Keratinocyte (primary cell): ENCODE data around the gene LAMA1. TPM values are rescaled to one million over a fixed set of nuclear protein-coding genes. Genes with fewer than 3 reads are reported as not detected.

Experiments
- DNase-seq: peaks from one replicate; pipeline ENCODE4 v3.0.0-alpha.2; 2011; ENCODE audit warnings: low read depth, missing footprints, low spot score
- FAIRE-seq: peaks from 2 replicates; lab custom pipeline; 2011; peaks lifted over from hg19 to GRCh38; lab: Jason Lieb, UNC
- H2AFZ ChIP-seq: 2 replicates; pipeline ENCODE4 v1.6.0; 2012; ENCODE audit warnings: low read length, control low read depth, inconsistent platforms; ENCODE audit not compliant: control insufficient read depth
- H3K27ac ChIP-seq: 2 replicates; pipeline ENCODE4 v1.5.1; 2011; ENCODE audit warnings: low read length; ENCODE audit not compliant: control insufficient read depth, insufficient read depth
- H3K27me3 ChIP-seq: 3 replicates; pipeline ENCODE4 v1.6.0; 2011; ENCODE audit warnings: low read length; ENCODE audit not compliant: control insufficient read depth, insufficient read depth; ENCODE audit errors: extremely low read depth
- H3K36me3 ChIP-seq, 2 experiments: 2 replicates in 1 of 2; 3 replicates in 1 of 2; pipeline ENCODE4 v1.5.1; 2011; ENCODE audit warnings: low read length in 2 of 2, mild to moderate bottlenecking in 1 of 2; ENCODE audit not compliant: control insufficient read depth in 2 of 2, insufficient read depth in 2 of 2; ENCODE audit errors: extremely low read depth in 1 of 2
- H3K4me1 ChIP-seq: 3 replicates; pipeline ENCODE4 v1.5.1; 2011; ENCODE audit warnings: low read length; ENCODE audit not compliant: control insufficient read depth, insufficient read depth; ENCODE audit errors: extremely low read depth
- H3K4me2 ChIP-seq: 3 replicates; pipeline ENCODE4 v1.6.0; 2011; ENCODE audit warnings: low read depth, low read length; ENCODE audit not compliant: control insufficient read depth, insufficient read depth; ENCODE audit errors: extremely low read depth
- H3K4me3 ChIP-seq, 3 experiments: fragments of 200-600 bp in 1 of 3; sonication (generic) in 1 of 3; 2 replicates in 2 of 3; 3 replicates in 1 of 3; pipeline ENCODE4 v1.5.1; 2011 to 2016; ENCODE audit warnings: low read length in 3 of 3, mild to moderate bottlenecking in 3 of 3, control low read depth in 2 of 3, inconsistent platforms in 1 of 3, low read depth in 1 of 3, mixed read lengths in 1 of 3, mixed run types in 1 of 3, moderate library complexity in 1 of 3; ENCODE audit not compliant: control insufficient read depth in 2 of 3, insufficient read depth in 2 of 3; ENCODE audit errors: extremely low read depth in 1 of 3
- H3K79me2 ChIP-seq: 2 replicates; pipeline ENCODE4 v1.6.0; 2012; ENCODE audit warnings: low read length; ENCODE audit not compliant: control insufficient read depth, insufficient read depth
- H3K9ac ChIP-seq: 3 replicates; pipeline ENCODE4 v1.6.0; 2011; ENCODE audit warnings: low read length; ENCODE audit not compliant: control insufficient read depth, insufficient read depth; ENCODE audit errors: extremely low read depth
- H3K9me1 ChIP-seq: 3 replicates; pipeline ENCODE4 v1.6.0; 2011; ENCODE audit warnings: low read length; ENCODE audit not compliant: control insufficient read depth, insufficient read depth; ENCODE audit errors: extremely low read depth
- H3K9me3 ChIP-seq: 2 replicates; pipeline ENCODE4 v1.5.1; 2012; ENCODE audit warnings: low read depth, low read length; ENCODE audit not compliant: control insufficient read depth
- H4K20me1 ChIP-seq: 3 replicates; pipeline ENCODE4 v1.6.0; 2011; ENCODE audit warnings: low read length; ENCODE audit not compliant: control insufficient read depth, insufficient read depth; ENCODE audit errors: extremely low read depth
- CTCF ChIP-seq, 3 experiments: IDR thresholded peaks in 1 of 3; conservative IDR thresholded peaks in 1 of 3; optimal IDR thresholded peaks in 1 of 3; 2 replicates in 2 of 3; 3 replicates in 1 of 3; pipeline versions ENCODE3 to v1.5.1; 2011; ENCODE audit warnings: low read length in 3 of 3, mild to moderate bottlenecking in 3 of 3, moderate library complexity in 2 of 3, control low read depth in 1 of 3, inconsistent platforms in 1 of 3; ENCODE audit not compliant: insufficient read depth in 2 of 3; ENCODE audit errors: extremely low read depth in 1 of 3
- EZH2 ChIP-seq: IDR thresholded peaks from one replicate; pipeline ENCODE4 v1.6.1; 2012; ENCODE audit warnings: inconsistent platforms, mild to moderate bottlenecking, low read length, moderate library complexity
- dilution Hi-C: fragments of 300-500 bp; cut with MboI; formaldehyde crosslinking; loops from one replicate; pipeline ENCODE4 v1.7.0; 2020; ENCODE audit warnings: low sequenced_read_pairs; ENCODE audit not compliant: extremely low pct_ligation_motif_present
- polyA plus RNA-seq, 5 experiments: library from polyadenylated mRNA; depleted of rRNA in 3 of 5; stranded (reverse) in 3 of 5; stranded (forward) in 1 of 5; unstranded in 1 of 5; fragments of >200 nt; gene quantifications; 1 replicate in 1 of 5; 2 replicates in 3 of 5; 3 replicates in 1 of 5; pipeline versions ENCODE4 v1.2.1 to v1.2.3, GENCODE V29; 2011 to 2012; ENCODE audit warnings: missing spikeins in 2 of 5, low read depth in 1 of 5, low replicate concordance in 1 of 5

Gene LAMA1
- polyA plus RNA-seq, 1 donor (not counting 4 experiments of a cell fraction or from before 2014, with no cell fraction given) = 2.1 TPM

- DNase-seq = no peak
- H3K79me2 ChIP-seq = no peaks in the 10 kb centered on the region
- no peak overlapping the region for H2AFZ ChIP-seq
- TF ChIP-seq CTCF (optimal IDR thresholded peaks at IDR 0.05 in 1 of 3, IDR thresholded peaks at IDR 0.05 in 1 of 3, conservative IDR thresholded peaks at IDR 0.05 in 1 of 3; ENCODE audit: extremely low read depth in 1 of 3, insufficient read depth in 2 of 3, low read length in 3 of 3) = no peak
- TF ChIP-seq EZH2 = no peak
- H3K4me3 ChIP-seq = no peak overlapping the region
- H3K9me3 ChIP-seq = no peaks in the 10 kb centered on the region
- H3K27me3 ChIP-seq = no peaks in the 10 kb centered on the region
- no peaks in the 10 kb centered on the region for H3K4me1 ChIP-seq
- H3K4me2 ChIP-seq = no peak overlapping the region
- no peaks in the 10 kb centered on the region for H3K36me3 ChIP-seq
- no peaks in the 10 kb centered on the region for H4K20me1 ChIP-seq
- no peak overlapping the region for H3K27ac ChIP-seq
- FAIRE-seq = no peak
- no peaks in the 10 kb centered on the region for H3K9me1 ChIP-seq
- H3K9ac ChIP-seq = no peak overlapping the region
- dilution Hi-C loops = no loop called here
Observed at GRCh38 chr18:7071600-7071999, 46.0 kb downstream of the LAMA1 start.

DNA sequence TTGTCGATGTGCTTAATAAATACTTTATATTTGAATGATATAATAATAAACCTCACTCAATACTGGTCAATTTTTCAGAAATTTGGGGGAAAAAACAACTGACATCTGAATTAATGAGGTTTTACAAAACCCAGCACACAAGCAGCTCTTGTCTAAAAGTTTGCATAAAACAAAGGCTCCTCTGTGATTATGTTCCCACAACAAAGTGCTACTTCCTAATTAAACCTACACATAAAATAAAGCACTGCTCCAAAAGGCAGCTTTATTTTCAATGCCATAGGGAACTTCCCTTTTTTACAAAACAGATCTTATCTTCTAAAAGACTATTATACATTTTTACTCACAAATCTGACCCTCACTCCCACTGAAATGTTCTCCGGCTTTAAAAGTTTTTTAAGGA, 47.1 kb downstream of the LAMA1 start:
- FAIRE-seq = no peak
- Histone ChIP-seq H3K27me3 (no peaks in the 10 kb centered on the region), H4K20me1 (no peaks in the 10 kb centered on the region), H3K36me3 (no peaks in the 10 kb centered on the region), H3K4me2 (no peak overlapping the region), H2AFZ (no peak overlapping the region), H3K9me3 (no peaks in the 10 kb centered on the region), H3K4me1 (no peaks in the 10 kb centered on the region), H3K27ac (no peak overlapping the region), H3K9me1 (no peaks in the 10 kb centered on the region), H3K79me2 (no peaks in the 10 kb centered on the region), H3K9ac (no peak overlapping the region), H3K4me3 (no peak overlapping the region)
- TF ChIP-seq EZH2 = no peak
- TF ChIP-seq CTCF (optimal IDR thresholded peaks at IDR 0.05 in 1 of 3, IDR thresholded peaks at IDR 0.05 in 1 of 3, conservative IDR thresholded peaks at IDR 0.05 in 1 of 3; ENCODE audit: extremely low read depth in 1 of 3, insufficient read depth in 2 of 3, low read length in 3 of 3) = no peak
- dilution Hi-C loops = no loop called here
- no peak for DNase-seq
